Measurements from ENCODE around the gene EI24. TPM values are rescaled to one million over a fixed set of nuclear protein-coding genes. Genes with fewer than 3 reads are reported as not detected.

EI24 gene
- total and polyA plus RNA-seq, 7 donors: 46.2 to 109 (median 76.2) TPM

- no peak for DNase-seq
- H3K9me3 ChIP-seq: no peaks in the 10 kb centered on the region
- peaks cover 14 to 49% (median 20%) of the 10 kb centered on the region in 4 donors for H3K36me3 ChIP-seq
- no peak overlapping the region for H3K4me3 ChIP-seq
- intact Hi-C loops (cut with DNase I): no loop called here
- H3K27ac ChIP-seq: no peak overlapping the region
- no peak for TF ChIP-seq POLR2A (IDR thresholded peaks at IDR 0.05)
- no peak for TF ChIP-seq POLR2AphosphoS5 (IDR thresholded peaks at IDR 0.05)
- no peak for TF ChIP-seq EP300 (IDR thresholded peaks at IDR 0.05)
- no peak for TF ChIP-seq CTCF (IDR thresholded peaks at IDR 0.05)
- no peaks in the 10 kb centered on the region for H3K4me1 ChIP-seq
- no peaks in the 10 kb centered on the region for H3K27me3 ChIP-seq
- 98% methylated on average over 1 of the region's 1 CpG for WGBS, 2 donors
Measured at GRCh38 chr11:125585487-125585886, 16.2 kb downstream of the EI24 start.

GRCh38 chr11:125586623-125587022 lies 17.3 kb downstream of the EI24 start:
- Histone ChIP-seq H3K27me3 (no peaks in the 10 kb centered on the region), H3K27ac (no peak overlapping the region), H3K9me3 (no peaks in the 10 kb centered on the region), H3K4me1 (peaks cover 0 to 7% (median 5%) of the 10 kb centered on the region in 4 donors), H3K36me3 (peaks cover 5 to 38% (median 12%) of the 10 kb centered on the region in 4 donors), H3K4me3 (no peak overlapping the region)
- DNase-seq: no peak
- 77 to 80% methylated on average over 3 of the region's 3 CpGs for WGBS, 2 donors
- intact Hi-C loops (cut with DNase I): no loop called here
- TF ChIP-seq EP300 (IDR thresholded peaks at IDR 0.05): no peak
- no peak for TF ChIP-seq CTCF (IDR thresholded peaks at IDR 0.05)
- TF ChIP-seq POLR2AphosphoS5 (IDR thresholded peaks at IDR 0.05): no peak
- TF ChIP-seq POLR2A (IDR thresholded peaks at IDR 0.05): no peak

DNA sequence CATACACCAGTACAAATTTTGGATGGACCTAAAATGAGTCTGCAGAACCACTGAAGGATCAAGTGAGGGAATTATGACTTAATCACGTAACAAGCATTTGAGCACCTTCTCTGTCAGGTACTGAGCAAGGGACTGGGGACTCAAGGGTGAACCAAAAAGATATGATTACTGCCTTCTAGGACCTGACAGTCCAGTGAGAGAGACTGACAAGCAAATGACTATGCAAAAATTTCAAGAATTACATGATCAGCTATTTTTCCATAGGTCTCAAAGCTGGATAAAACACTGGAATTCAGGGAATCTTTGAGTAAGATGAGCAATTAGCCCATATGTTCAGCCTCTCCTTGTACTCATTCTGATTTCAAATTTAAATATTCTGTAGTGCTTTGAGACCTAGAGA lies 18.2 kb downstream of the EI24 start:
- H3K4me3 ChIP-seq: no peak overlapping the region
- H3K9me3 ChIP-seq: no peaks in the 10 kb centered on the region
- no peak for DNase-seq
- peaks cover 0 to 29% (median 10%) of the 10 kb centered on the region in 4 donors for H3K36me3 ChIP-seq
- no peak overlapping the region for H3K27ac ChIP-seq
- H3K27me3 ChIP-seq: no peaks in the 10 kb centered on the region
- H3K4me1 ChIP-seq: peaks cover 0 to 9% (median 6%) of the 10 kb centered on the region in 4 donors
- WGBS, 2 donors: 94 to 95% methylated on average over 1 of the region's 1 CpG
- TF ChIP-seq CTCF (IDR thresholded peaks at IDR 0.05) (no peak), POLR2A (IDR thresholded peaks at IDR 0.05) (no peak), EP300 (IDR thresholded peaks at IDR 0.05) (no peak), POLR2AphosphoS5 (IDR thresholded peaks at IDR 0.05) (no peak)
- intact Hi-C loops (cut with DNase I): no loop called here

DNA sequence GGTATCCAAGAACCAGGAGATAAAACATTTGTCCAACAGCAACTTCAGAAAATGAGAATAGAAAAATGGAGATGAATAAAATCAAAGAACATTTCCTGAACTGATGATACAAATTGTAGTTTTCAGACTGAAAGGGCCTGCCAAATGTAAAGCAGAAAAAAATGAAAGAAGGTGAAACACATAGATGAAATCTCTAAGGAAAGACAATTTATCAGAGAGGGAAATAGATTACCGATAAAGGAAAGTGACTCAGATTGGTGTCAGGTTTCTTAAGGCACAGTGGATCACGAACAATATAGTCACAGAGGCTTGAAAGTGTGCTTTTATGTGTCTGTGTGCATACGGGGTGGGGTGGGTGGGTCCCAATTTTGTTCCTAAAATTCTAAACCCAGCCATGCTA lies 19.2 kb downstream of the EI24 start:
- Histone ChIP-seq H3K4me1 (peaks cover 0 to 15% (median 10%) of the 10 kb centered on the region in 4 donors), H3K9me3 (no peaks in the 10 kb centered on the region), H3K36me3 (peaks cover 0 to 19% (median 4%) of the 10 kb centered on the region in 4 donors), H3K27me3 (no peaks in the 10 kb centered on the region), H3K4me3 (no peak overlapping the region), H3K27ac (no peak overlapping the region)
- intact Hi-C loops (cut with DNase I): no loop called here
- no peak for DNase-seq
- 59 to 68% methylated on average over 3 of the region's 3 CpGs for whole genome bisulfite sequencing, 2 donors
- TF ChIP-seq POLR2AphosphoS5 (IDR thresholded peaks at IDR 0.05): no peak
- TF ChIP-seq EP300 (IDR thresholded peaks at IDR 0.05): no peak

DNA sequence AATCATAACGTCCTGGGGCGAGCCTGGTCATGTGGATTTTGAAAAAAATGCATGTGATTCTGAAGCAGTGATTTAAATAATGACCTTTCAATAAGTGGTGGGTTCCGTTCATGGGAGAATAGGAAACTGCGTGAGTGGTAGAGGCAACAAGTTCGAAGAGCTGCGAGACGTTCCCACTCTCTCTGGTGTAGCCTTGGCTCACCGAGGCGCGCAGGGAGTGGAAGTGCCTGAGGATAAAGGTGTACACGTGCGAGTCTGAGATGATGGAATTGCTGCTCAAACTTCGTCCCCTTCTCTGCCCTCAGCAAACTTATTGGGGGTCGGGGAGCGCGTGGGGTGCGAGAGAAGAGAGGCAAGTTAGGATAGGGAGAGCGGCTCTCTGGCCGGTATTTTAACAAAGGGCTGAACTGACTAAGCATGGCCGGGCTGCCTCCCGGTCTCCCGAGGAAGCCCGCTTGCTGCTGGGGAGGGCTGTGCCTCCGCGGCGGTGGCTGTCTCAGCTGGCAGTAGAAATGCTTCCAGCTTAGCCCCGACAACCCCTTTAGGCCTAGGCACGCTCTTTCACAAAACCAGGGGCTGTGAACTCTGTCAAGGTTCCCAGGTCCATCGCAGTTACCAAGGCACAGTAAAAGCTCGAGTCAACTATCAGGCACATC lies 22.5 kb downstream of the EI24 start:
- Histone ChIP-seq H3K9me3 (no peaks in the 10 kb centered on the region), H3K4me1 (peaks cover 0 to 33% (median 22%) of the 10 kb centered on the region in 4 donors), H3K27me3 (no peaks in the 10 kb centered on the region), H3K36me3 (peaks cover 0 to 9% (median 0%) of the 10 kb centered on the region in 4 donors), H3K4me3 (peak overlapping the region; percentile 59 to 96 (median 78)), H3K27ac (peak overlapping the region; percentile 96 to 98 (median 98))
- peak; percentile 78 for DNase-seq
- WGBS, 2 donors: 1% methylated on average over 30 of the region's 30 CpGs
- intact Hi-C loops (cut with DNase I): loop anchor here (1.0 to 10.0 kb wide), 6 partner anchors 33 to 673 kb away; partner anchors contain the start of genes CCDC15, CHEK1, FEZ1 and FOXRED1
- TF ChIP-seq POLR2A (IDR thresholded peaks at IDR 0.05) (no peak), POLR2AphosphoS5 (IDR thresholded peaks at IDR 0.05) (peak in 1 of 4 donors; percentile 11)
